Glutamatergic neuron (in vitro differentiated cells): ENCODE measurements around the gene HYAL1. TPM values are rescaled to one million over a fixed set of nuclear protein-coding genes. Genes with fewer than 3 reads are reported as not detected.

Experiments
- DNase-seq: peaks from one replicate; pipeline ENCODE4 v3.0.0; 2022
- H3K27ac Mint-ChIP-seq: one replicate; pipeline ENCODE4 v1.8.0; 2020; ENCODE audit warnings: mild to moderate bottlenecking, mixed read lengths, inconsistent platforms; ENCODE audit not compliant: unreplicated experiment
- H3K27me3 Mint-ChIP-seq: one replicate; pipeline ENCODE4 v1.8.0; 2020; ENCODE audit warnings: mild to moderate bottlenecking, moderate library complexity, mixed read lengths, inconsistent platforms; ENCODE audit not compliant: unreplicated experiment
- H3K36me3 Mint-ChIP-seq: one replicate; pipeline ENCODE4 v1.8.0; 2020; ENCODE audit warnings: mild to moderate bottlenecking, mixed read lengths, inconsistent platforms; ENCODE audit not compliant: unreplicated experiment
- H3K4me1 Mint-ChIP-seq: one replicate; pipeline ENCODE4 v1.8.0; 2020; ENCODE audit warnings: mild to moderate bottlenecking, low read depth, mixed read lengths, inconsistent platforms; ENCODE audit not compliant: unreplicated experiment
- H3K4me3 Mint-ChIP-seq: one replicate; pipeline ENCODE4 v1.8.0; 2020; ENCODE audit warnings: mild to moderate bottlenecking, mixed read lengths, inconsistent platforms; ENCODE audit not compliant: unreplicated experiment
- H3K9me3 Mint-ChIP-seq: one replicate; pipeline ENCODE4 v1.8.0; 2020; ENCODE audit warnings: mild to moderate bottlenecking, moderate library complexity, mixed read lengths, inconsistent platforms; ENCODE audit not compliant: unreplicated experiment
- total RNA-seq: library from RNA; stranded (reverse); fragmentation: NEBNext Ultra II Directional; extraction: Animal tissue kit (Norgen Biotek cat#: 25700); gene quantifications from one replicate; pipeline ENCODE4 v1.2.1, GENCODE V29; 2021; ENCODE audit not compliant: unreplicated experiment
- TF ChIP-seq, protein P1 (sequence below): fragments of 200-600 bp; sonication (generic); IDR thresholded peaks from one replicate; pipeline ENCODE4 v1.5.0; 2021; ENCODE audit not compliant: partially characterized antibody, unreplicated experiment

Gene HYAL1
- total RNA-seq, 1 donor from 2014 or later, result 0.96 TPM

DNA sequence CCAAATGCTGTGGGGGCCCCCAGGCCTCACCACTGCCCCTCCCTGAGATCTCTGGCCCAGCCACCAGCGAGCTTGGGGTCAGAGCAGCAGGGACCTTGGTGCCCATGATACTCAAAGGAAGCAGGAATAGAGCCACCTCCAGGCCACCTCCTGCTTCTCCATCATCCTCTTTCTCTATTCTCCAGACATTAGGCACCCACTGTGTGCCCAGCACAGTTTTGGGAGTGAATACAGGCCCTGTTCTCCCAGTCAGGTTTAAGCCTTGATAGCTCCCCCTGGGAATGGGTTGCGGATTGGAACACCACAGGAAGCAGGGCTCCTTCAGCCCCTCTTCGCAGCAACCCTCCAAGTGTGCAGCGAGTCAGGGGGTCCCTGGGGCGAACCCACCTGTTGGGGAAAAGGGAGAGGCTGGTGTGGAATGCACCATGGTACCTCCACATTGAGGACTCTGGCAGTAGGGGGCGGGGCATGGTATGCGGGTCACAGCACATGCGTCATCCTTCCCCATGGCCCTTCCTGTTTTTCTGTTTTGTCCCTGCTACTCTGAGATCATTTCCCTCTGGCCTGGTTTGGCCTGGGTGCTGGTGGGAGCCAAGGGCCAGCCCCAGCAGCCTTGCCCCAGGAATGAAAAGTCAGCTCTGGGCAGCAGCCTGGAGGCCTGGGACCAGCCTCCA, 48.7 kb downstream of the HYAL1 start:
- Mint-ChIP-seq H3K4me1 (peaks cover 15% of the 10 kb centered on the region), H3K9me3 (peaks cover 11% of the 10 kb centered on the region), H3K4me3 (no peak overlapping the region), H3K27me3 (peaks cover 13% of the 10 kb centered on the region), H3K27ac (no peak overlapping the region), H3K36me3 (no peaks in the 10 kb centered on the region)
- TF ChIP-seq, protein P1, sequence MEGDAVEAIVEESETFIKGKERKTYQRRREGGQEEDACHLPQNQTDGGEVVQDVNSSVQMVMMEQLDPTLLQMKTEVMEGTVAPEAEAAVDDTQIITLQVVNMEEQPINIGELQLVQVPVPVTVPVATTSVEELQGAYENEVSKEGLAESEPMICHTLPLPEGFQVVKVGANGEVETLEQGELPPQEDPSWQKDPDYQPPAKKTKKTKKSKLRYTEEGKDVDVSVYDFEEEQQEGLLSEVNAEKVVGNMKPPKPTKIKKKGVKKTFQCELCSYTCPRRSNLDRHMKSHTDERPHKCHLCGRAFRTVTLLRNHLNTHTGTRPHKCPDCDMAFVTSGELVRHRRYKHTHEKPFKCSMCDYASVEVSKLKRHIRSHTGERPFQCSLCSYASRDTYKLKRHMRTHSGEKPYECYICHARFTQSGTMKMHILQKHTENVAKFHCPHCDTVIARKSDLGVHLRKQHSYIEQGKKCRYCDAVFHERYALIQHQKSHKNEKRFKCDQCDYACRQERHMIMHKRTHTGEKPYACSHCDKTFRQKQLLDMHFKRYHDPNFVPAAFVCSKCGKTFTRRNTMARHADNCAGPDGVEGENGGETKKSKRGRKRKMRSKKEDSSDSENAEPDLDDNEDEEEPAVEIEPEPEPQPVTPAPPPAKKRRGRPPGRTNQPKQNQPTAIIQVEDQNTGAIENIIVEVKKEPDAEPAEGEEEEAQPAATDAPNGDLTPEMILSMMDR, result no peak
- DNase-seq, result no peak

DNA sequence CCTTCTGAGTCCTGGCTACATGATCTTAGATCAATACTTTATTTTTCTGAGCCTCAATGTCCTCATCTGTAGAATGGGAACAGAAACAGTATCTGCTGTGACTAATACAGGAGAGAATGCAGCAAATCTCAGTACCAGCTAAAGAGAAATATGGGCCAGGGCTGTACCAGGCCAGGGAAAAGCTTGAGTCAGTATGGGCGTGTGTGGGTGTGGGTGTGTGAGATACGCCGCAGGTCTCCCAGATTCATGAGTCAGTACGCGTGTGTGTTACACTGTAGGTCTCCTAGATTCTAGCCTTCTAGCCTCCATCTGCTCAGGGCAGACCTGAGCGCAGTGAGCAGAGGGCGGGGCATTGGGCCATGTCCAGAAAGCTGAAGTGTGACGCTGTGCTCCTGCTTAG, 52.2 kb downstream of the HYAL1 start:
- peaks cover 4% of the 10 kb centered on the region for H3K9me3 Mint-ChIP-seq
- H3K4me1 Mint-ChIP-seq, result peaks cover 21% of the 10 kb centered on the region
- peaks cover 6% of the 10 kb centered on the region for H3K27me3 Mint-ChIP-seq
- no peak overlapping the region for H3K27ac Mint-ChIP-seq
- no peak for DNase-seq
- no peak overlapping the region for H3K4me3 Mint-ChIP-seq
- no peaks in the 10 kb centered on the region for H3K36me3 Mint-ChIP-seq
- TF ChIP-seq, protein P1, result no peak

DNA sequence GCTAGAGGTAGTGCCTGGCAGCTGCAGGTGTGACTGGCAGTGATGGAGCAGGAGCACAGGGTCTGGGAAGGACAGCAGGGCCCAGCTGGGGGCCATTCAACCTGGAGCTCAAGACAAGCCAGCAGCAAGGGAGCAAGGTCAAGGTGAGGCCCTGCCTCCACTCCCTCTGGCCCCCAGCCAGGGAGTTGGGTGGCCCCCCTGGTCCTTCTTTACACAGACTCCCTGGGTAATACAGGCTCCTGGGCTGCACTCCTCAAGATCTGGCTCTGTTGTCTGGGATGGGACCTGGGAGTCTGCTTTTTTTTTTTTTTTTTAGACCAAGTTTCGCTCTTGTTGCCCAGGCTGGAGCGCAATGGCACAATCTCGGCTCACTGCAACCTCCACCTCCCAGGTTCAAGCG, 52.9 kb downstream of the HYAL1 start:
- H3K27ac Mint-ChIP-seq, result no peak overlapping the region
- TF ChIP-seq, protein P1, result no peak
- peaks cover 22% of the 10 kb centered on the region for H3K4me1 Mint-ChIP-seq
- H3K9me3 Mint-ChIP-seq, result peaks cover 4% of the 10 kb centered on the region
- H3K27me3 Mint-ChIP-seq, result peaks cover 6% of the 10 kb centered on the region
- H3K4me3 Mint-ChIP-seq, result no peak overlapping the region
- H3K36me3 Mint-ChIP-seq, result no peaks in the 10 kb centered on the region
- DNase-seq, result no peak

Other genes with a start within 250 kb of the HYAL1 start
- 363 TPM for gene RBM5, start 214.7 kb downstream of the HYAL1 start, total RNA-seq
- gene SEMA3F, start 148.2 kb downstream of the HYAL1 start, total RNA-seq, result 41.2 TPM
- not detected for gene GNAT1, start 112.0 kb downstream of the HYAL1 start, total RNA-seq
- not detected for gene SLC38A3, start 98.3 kb downstream of the HYAL1 start, total RNA-seq
- gene GNAI2, start 67.4 kb downstream of the HYAL1 start, total RNA-seq, result 297 TPM
- 5.4 TPM for gene SEMA3B, start 34.4 kb downstream of the HYAL1 start, total RNA-seq
- gene LSMEM2, start 24.5 kb downstream of the HYAL1 start, total RNA-seq, result not detected
- gene IFRD2, start 11.1 kb downstream of the HYAL1 start, total RNA-seq, result 38.2 TPM
- gene HYAL3, start 4.2 kb downstream of the HYAL1 start, total RNA-seq, result 6.9 TPM
- 13.3 TPM for gene NAA80, start 4.2 kb downstream of the HYAL1 start, total RNA-seq
- 48.4 TPM for gene HYAL2, start 19.2 kb upstream of the HYAL1 start, total RNA-seq
- gene TUSC2, start 24.6 kb upstream of the HYAL1 start, total RNA-seq, result 30.8 TPM
- 27.8 TPM for gene RASSF1, start 37.3 kb upstream of the HYAL1 start, total RNA-seq
- 1.3 TPM for gene ZMYND10, start 42.2 kb upstream of the HYAL1 start, total RNA-seq
- gene NPRL2, start 47.2 kb upstream of the HYAL1 start, total RNA-seq, result 30.4 TPM
- 12.6 TPM for gene CYB561D2, start 47.3 kb upstream of the HYAL1 start, total RNA-seq
- 42.5 TPM for gene TMEM115, start 55.9 kb upstream of the HYAL1 start, total RNA-seq
- gene CACNA2D2, start 200.1 kb upstream of the HYAL1 start, total RNA-seq, result 5.0 TPM